Osteoblast (primary cell): ENCODE data around the gene CIZ1. TPM values are rescaled to one million over a fixed set of nuclear protein-coding genes. Genes with fewer than 3 reads are reported as not detected.

Source experiments
- DNase-seq: peaks from one replicate; pipeline ENCODE4 v3.0.0; 2011; ENCODE audit warnings: low spot score, mixed read lengths; ENCODE audit not compliant: insufficient read length; ENCODE audit errors: missing footprints
- H2AFZ ChIP-seq: 2 replicates; pipeline ENCODE4 v1.6.0; 2011; ENCODE audit warnings: mild to moderate bottlenecking, low read length
- H3K27ac ChIP-seq: 2 replicates; pipeline ENCODE4 v1.5.1; 2011; ENCODE audit warnings: mild to moderate bottlenecking, low read depth, low read length, moderate library complexity
- H3K27me3 ChIP-seq: 2 replicates; pipeline ENCODE4 v1.6.0; 2012; ENCODE audit warnings: mild to moderate bottlenecking, control low read depth, inconsistent platforms, low read length, moderate library complexity; ENCODE audit not compliant: insufficient read depth
- H3K36me3 ChIP-seq: 2 replicates; pipeline ENCODE4 v1.5.1; 2011; ENCODE audit warnings: mild to moderate bottlenecking, low read length, control low read depth, moderate library complexity; ENCODE audit not compliant: insufficient read depth
- H3K4me1 ChIP-seq: 2 replicates; pipeline ENCODE4 v1.5.1; 2011; ENCODE audit warnings: mild to moderate bottlenecking, low read length, control low read depth, moderate library complexity; ENCODE audit not compliant: insufficient read depth
- H3K4me2 ChIP-seq: 2 replicates; pipeline ENCODE4 v1.6.0; 2011; ENCODE audit warnings: mild to moderate bottlenecking, low read length; ENCODE audit not compliant: insufficient read depth
- H3K4me3 ChIP-seq: fragments of 200-600 bp; sonication (generic); 3 replicates; pipeline ENCODE4 v1.5.1; 2012; ENCODE audit warnings: mild to moderate bottlenecking, low read length, inconsistent platforms; ENCODE audit not compliant: insufficient read depth
- H3K79me2 ChIP-seq: 2 replicates; pipeline ENCODE4 v1.6.0; 2012; ENCODE audit warnings: mild to moderate bottlenecking, low read length, control low read depth, inconsistent platforms; ENCODE audit not compliant: insufficient read depth
- H3K9me3 ChIP-seq: 2 replicates; pipeline ENCODE4 v1.5.1; 2011; ENCODE audit warnings: low read depth, low read length, control low read depth
- H4K20me1 ChIP-seq: 2 replicates; pipeline ENCODE4 v1.6.0; 2012; ENCODE audit warnings: mild to moderate bottlenecking, low read length, control low read depth; ENCODE audit not compliant: insufficient read depth
- CTCF ChIP-seq: IDR thresholded peaks from 2 replicates; pipeline ENCODE4 v1.5.1; 2011; ENCODE audit warnings: mild to moderate bottlenecking, low read depth, low read length, moderate library complexity; ENCODE audit errors: extremely low read depth
- total RNA-seq: library from RNA; depleted of rRNA; stranded (reverse); fragments of >200 nt; gene quantifications from 2 replicates; pipeline ENCODE4 v1.2.3, GENCODE V29; 2012

Gene CIZ1
- total RNA-seq, 1 donor, result 33.7 TPM

GRCh38 chr9:128123451-128124080 is 67.8 kb downstream of the CIZ1 start:
- H3K27ac ChIP-seq, result no peak overlapping the region
- H3K4me2 ChIP-seq, result no peak overlapping the region
- H3K4me1 ChIP-seq, result peaks cover 14% of the 10 kb centered on the region
- peak; percentile 51 for DNase-seq
- no peak for TF ChIP-seq CTCF
- H3K79me2 ChIP-seq, result peaks cover 27% of the 10 kb centered on the region
- peaks cover 13% of the 10 kb centered on the region for H3K36me3 ChIP-seq
- no peak overlapping the region for H3K4me3 ChIP-seq
- H2AFZ ChIP-seq, result no peak overlapping the region
- no peaks in the 10 kb centered on the region for H3K27me3 ChIP-seq
- no peaks in the 10 kb centered on the region for H3K9me3 ChIP-seq
- H4K20me1 ChIP-seq, result peaks cover 14% of the 10 kb centered on the region

GRCh38 chr9:128122809-128123175 is 68.6 kb downstream of the CIZ1 start:
- TF ChIP-seq CTCF, result no peak
- Histone ChIP-seq H3K4me3 (no peak overlapping the region), H3K27ac (no peak overlapping the region), H3K27me3 (no peaks in the 10 kb centered on the region), H4K20me1 (peaks cover 14% of the 10 kb centered on the region), H2AFZ (no peak overlapping the region), H3K36me3 (peaks cover 13% of the 10 kb centered on the region), H3K9me3 (no peaks in the 10 kb centered on the region), H3K4me1 (peaks cover 13% of the 10 kb centered on the region), H3K79me2 (peaks cover 25% of the 10 kb centered on the region), H3K4me2 (no peak overlapping the region)
- DNase-seq, result peak; percentile 21

DNA sequence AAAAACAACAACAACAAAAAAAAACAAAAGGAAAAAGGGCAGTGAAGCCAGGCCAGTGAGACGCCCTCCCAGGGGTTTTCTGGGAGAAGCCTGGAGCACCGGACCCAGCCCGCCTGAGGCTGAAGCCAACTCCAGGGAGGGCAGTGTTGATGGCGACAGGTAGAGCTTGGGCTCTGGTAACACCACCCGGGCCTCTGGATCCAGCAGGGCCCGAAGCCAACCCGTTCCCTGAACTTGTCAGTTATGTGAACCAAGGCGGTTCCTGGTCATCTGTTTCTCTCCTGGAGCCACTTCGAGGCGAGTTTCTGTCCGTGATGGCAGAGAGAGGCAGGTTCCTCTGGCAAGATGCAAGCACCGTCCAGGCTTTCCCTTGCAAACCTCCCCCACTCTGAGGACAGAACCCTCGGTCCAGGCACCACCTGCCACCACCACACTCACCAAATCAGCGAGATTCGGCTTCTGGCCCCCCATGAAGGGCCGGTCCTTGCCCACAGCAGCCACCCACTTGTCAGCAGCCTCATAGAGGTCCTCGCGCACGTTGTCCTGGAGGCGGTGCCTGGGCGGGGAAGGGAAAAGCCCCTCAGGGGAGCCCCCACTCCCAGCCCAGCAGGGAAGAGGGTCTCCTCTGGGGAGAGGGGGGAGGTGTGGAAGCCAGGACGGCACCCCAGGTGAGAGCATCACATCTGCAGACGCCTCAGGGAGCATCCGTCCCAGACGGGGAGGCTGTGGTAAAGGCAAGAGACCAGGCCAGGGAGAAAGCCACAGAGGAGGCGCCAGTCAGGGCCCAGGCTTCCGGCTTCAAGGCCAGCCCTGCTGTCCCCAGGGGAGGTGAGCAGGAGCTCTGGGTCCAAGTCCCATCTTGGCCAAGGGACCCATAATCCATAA is 69.2 kb downstream of the CIZ1 start:
- H3K4me2 ChIP-seq, result no peak overlapping the region
- H3K9me3 ChIP-seq, result no peaks in the 10 kb centered on the region
- H4K20me1 ChIP-seq, result peaks cover 14% of the 10 kb centered on the region
- H3K4me1 ChIP-seq, result peaks cover 13% of the 10 kb centered on the region
- peak; percentile 57 for DNase-seq
- no peak overlapping the region for H2AFZ ChIP-seq
- no peaks in the 10 kb centered on the region for H3K27me3 ChIP-seq
- no peak overlapping the region for H3K4me3 ChIP-seq
- TF ChIP-seq CTCF, result no peak
- no peak overlapping the region for H3K27ac ChIP-seq
- H3K36me3 ChIP-seq, result peaks cover 13% of the 10 kb centered on the region
- H3K79me2 ChIP-seq, result peaks cover 19% of the 10 kb centered on the region

DNA sequence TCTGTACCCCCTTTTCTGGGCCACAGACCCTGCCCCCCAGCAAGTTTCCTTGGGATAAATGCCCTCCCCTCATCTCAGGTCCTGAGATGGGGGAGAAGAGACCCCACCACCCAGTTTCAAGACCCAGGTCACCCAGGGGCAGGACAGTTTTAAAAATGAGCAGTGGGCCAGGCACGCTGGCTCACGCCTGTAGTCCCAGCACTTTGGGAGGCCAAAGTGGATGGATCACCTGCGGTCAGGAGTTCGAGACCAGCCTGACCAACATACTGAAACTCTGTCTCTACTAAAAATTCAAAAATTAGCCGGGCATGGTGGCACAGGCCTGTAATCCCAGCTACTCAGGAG is 69.9 kb downstream of the CIZ1 start:
- H3K27me3 ChIP-seq, result no peaks in the 10 kb centered on the region
- no peak overlapping the region for H3K4me2 ChIP-seq
- H2AFZ ChIP-seq, result no peak overlapping the region
- H3K4me3 ChIP-seq, result no peak overlapping the region
- no peak for DNase-seq
- H3K9me3 ChIP-seq, result no peaks in the 10 kb centered on the region
- H3K4me1 ChIP-seq, result peaks cover 9% of the 10 kb centered on the region
- H3K27ac ChIP-seq, result no peak overlapping the region
- H3K79me2 ChIP-seq, result peaks cover 15% of the 10 kb centered on the region
- peaks cover 13% of the 10 kb centered on the region for H3K36me3 ChIP-seq
- TF ChIP-seq CTCF, result no peak
- peaks cover 14% of the 10 kb centered on the region for H4K20me1 ChIP-seq
